K562 (cell line): ENCODE measurements around the gene CNOT10.

Source experiments
- EP300 ChIP-seq: IDR thresholded peaks from 2 replicates; pipeline ENCODE4 v1.6.1; 2012; ENCODE audit warnings: low read length, improper control_type of control experiment
- RFX5 ChIP-seq: IDR thresholded peaks from 2 replicates; pipeline ENCODE4 v1.6.1; 2011; ENCODE audit warnings: low read depth, mild to moderate bottlenecking, improper control_type of control experiment, low read length
- TEAD2 ChIP-seq: fragments of 450-650 bp; IDR thresholded peaks from 2 replicates; pipeline ENCODE4 v1.6.1; 2016; ENCODE audit warnings: missing genetic modification characterization, control low read depth, missing compliant biosample characterization
- ZNF263 ChIP-seq: sonication (generic); formaldehyde crosslinking; IDR thresholded peaks from 2 replicates; pipeline ENCODE4 v1.8.0; 2022; ENCODE audit warnings: mild to moderate bottlenecking, missing genetic modification reagents, borderline replicate concordance
- ZNF316 ChIP-seq: fragments of 450-650 bp; IDR thresholded peaks from 2 replicates; pipeline ENCODE4 v1.6.1; 2016
- TF ChIP-seq, protein P1 (sequence below), 3 experiments: IDR thresholded peaks in 2 of 3; conservative IDR thresholded peaks in 1 of 3; 2 replicates each; pipeline ENCODE4 v1.5.1; 2011 to 2012; ENCODE audit warnings: low read length in 3 of 3, mild to moderate bottlenecking in 3 of 3, control low read depth in 2 of 3, improper control_type of control experiment in 1 of 3, inconsistent platforms in 1 of 3, low read depth in 1 of 3, mixed read lengths in 1 of 3, moderate library complexity in 1 of 3; ENCODE audit not compliant: insufficient read depth in 2 of 3

DNA sequence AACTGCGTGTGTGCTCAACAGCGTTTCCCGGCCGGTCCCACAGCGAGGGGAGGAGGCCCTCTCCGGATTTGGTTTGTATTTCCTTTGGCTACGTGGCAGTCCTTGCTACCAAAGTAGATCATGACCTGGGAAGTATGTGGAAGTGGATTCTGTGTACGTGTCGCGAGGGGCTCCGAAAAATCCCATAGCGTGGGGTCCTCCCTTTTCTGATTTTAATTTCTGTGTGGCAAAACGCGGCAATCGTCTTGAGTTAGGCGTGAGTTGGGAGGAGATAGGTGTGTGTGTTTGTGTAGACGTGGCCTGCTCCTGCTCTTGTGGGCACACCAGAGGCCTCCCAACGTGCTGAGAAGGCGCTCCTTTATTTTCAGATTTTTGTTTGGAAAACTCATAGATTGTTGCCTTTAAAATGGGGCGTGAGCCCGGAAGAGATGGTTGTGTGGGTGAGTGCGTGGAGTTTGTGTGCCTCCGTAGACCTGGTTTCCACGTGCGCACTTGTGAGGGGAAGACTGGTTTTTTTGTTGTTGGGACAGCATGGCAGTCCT is 134.1 kb downstream of the CNOT10 start:
- no peak for TF ChIP-seq TEAD2 (tag)
- TF ChIP-seq RFX5 = no peak
- TF ChIP-seq, protein P1, sequence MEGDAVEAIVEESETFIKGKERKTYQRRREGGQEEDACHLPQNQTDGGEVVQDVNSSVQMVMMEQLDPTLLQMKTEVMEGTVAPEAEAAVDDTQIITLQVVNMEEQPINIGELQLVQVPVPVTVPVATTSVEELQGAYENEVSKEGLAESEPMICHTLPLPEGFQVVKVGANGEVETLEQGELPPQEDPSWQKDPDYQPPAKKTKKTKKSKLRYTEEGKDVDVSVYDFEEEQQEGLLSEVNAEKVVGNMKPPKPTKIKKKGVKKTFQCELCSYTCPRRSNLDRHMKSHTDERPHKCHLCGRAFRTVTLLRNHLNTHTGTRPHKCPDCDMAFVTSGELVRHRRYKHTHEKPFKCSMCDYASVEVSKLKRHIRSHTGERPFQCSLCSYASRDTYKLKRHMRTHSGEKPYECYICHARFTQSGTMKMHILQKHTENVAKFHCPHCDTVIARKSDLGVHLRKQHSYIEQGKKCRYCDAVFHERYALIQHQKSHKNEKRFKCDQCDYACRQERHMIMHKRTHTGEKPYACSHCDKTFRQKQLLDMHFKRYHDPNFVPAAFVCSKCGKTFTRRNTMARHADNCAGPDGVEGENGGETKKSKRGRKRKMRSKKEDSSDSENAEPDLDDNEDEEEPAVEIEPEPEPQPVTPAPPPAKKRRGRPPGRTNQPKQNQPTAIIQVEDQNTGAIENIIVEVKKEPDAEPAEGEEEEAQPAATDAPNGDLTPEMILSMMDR (IDR thresholded peaks at IDR 0.05 in 2 of 3, conservative IDR thresholded peaks at IDR 0.05 in 1 of 3; ENCODE audit: insufficient read depth in 2 of 3, low read depth in 1 of 3, low read length in 3 of 3) = no peak
- TF ChIP-seq ZNF316 = no peak
- TF ChIP-seq EP300 = no peak
- TF ChIP-seq ZNF263 (CRISPR knock-in tag) = no peak
